ENCODE data around the gene MS4A8. TPM values are rescaled to one million over a fixed set of nuclear protein-coding genes. Genes with fewer than 3 reads are reported as not detected.

Gene MS4A8
- total and polyA plus RNA-seq, 2 of the 4 experiments (the other 2 are of a cell fraction) = not detected

GRCh38 chr11:60756307-60757032 is 57.1 kb downstream of the MS4A8 start, which contains the start of gene MS4A15:
MS4A15 (plus strand) TSS chr11:60756867; CDS start chr11:60763734, 6,867 bp downstream.
- no peak within 1 kb of the TSS for H3K18ac ChIP-seq (ENCODE audit: low read depth, low read length)
- no peak within 1 kb of the TSS for H3K27ac ChIP-seq (ENCODE audit: insufficient read depth, low read length)
- CTCF ChIA-PET = no interaction called here
- no peaks in the 10 kb centered on the region for H3K9me3 ChIP-seq (ENCODE audit: control insufficient read depth, insufficient read depth, low read length)
- H2BK5ac ChIP-seq (ENCODE audit: low read depth, low read length, poor library complexity, severe bottlenecking) = no peak within 1 kb of the TSS
- peaks cover 2% of the 10 kb centered on the region for H3K27me3 ChIP-seq (ENCODE audit: control insufficient read depth, insufficient read depth, low read length)
- no peak within 1 kb of the TSS for H4K8ac ChIP-seq (ENCODE audit: low read depth in 2 of 2, low read length in 2 of 2)
- H2BK120ac ChIP-seq (ENCODE audit: low read depth, low read length) = no peak within 1 kb of the TSS
- H4K91ac ChIP-seq (ENCODE audit: insufficient read depth, low read depth, low read length) = no peak within 1 kb of the TSS
- no peaks in the 10 kb centered on the region for H3K4me1 ChIP-seq (ENCODE audit: control insufficient read depth, insufficient read depth, low read length)
- no peak within 1 kb of the TSS for H3K23ac ChIP-seq (ENCODE audit: low read depth, low read length)
- ATAC-seq (ENCODE audit: low read depth) (no peak), DNase-seq (no peak)
- H2AFZ ChIP-seq (replicated peaks; ENCODE audit: low read length, poor library complexity) = no peak within 1 kb of the TSS
- no peak within 1 kb of the TSS for H3K14ac ChIP-seq (replicated peaks; ENCODE audit: low read depth, low read length)
- 44% methylated on average over 5 of the region's 14 CpGs; no CpG with 5 or more reads in 1 of the 2 experiments for WGBS, 2 experiments (ENCODE audit: extremely low coverage in 2 of 2, insufficient read length in 1 of 2)
- no peak within 1 kb of the TSS for H3K56ac ChIP-seq (ENCODE audit: extremely low read depth, insufficient read depth, low read length)
- 0 out of 2 replicates have a peak, but pooled peaks have one; percentile 6 for TF ChIP-seq CTCF (conservative IDR thresholded peaks at IDR 0.05; ENCODE audit: low read depth, low read length)
- TF ChIP-seq USF2 (IDR thresholded peaks at IDR 0.05; ENCODE audit: low read depth, low read length) = no peak
- TF ChIP-seq MXI1 (IDR thresholded peaks at IDR 0.05; ENCODE audit: borderline replicate concordance, low read depth, low read length) = no peak
- H3K79me1 ChIP-seq (ENCODE audit: low read depth in 1 of 2, low read length in 2 of 2) = no peaks in the 10 kb centered on the region
- H4K5ac ChIP-seq (ENCODE audit: low read depth, low read length) = no peak within 1 kb of the TSS
- H3K4ac ChIP-seq (ENCODE audit: low read depth, low read length) = no peak within 1 kb of the TSS
- no peak within 1 kb of the TSS for H3K4me3 ChIP-seq (ENCODE audit: insufficient read depth, low read depth, low read length)
- no peak within 1 kb of the TSS for H3K9ac ChIP-seq (ENCODE audit: low read depth, low read length)
- no peaks in the 10 kb centered on the region for H4K20me1 ChIP-seq (ENCODE audit: insufficient read depth, low read length)
- no peak within 1 kb of the TSS for H2AK9ac ChIP-seq (replicated peaks; ENCODE audit: low read depth, low read length, poor library complexity)
- dilution Hi-C loops (cut with HindIII; ENCODE audit: low sequenced_read_pairs, unreplicated experiment) (no loop called here), intact Hi-C loops (cut with micrococcal nuclease) (no loop called here), in situ Hi-C loops (cut with MboI; ENCODE audit: low sequenced_read_pairs) (no loop called here)
- no TSS peak for BruUV-seq (replicated peaks)
- H2BK15ac ChIP-seq (ENCODE audit: low read depth, low read length) = no peak within 1 kb of the TSS
- POLR2A ChIA-PET (ENCODE audit: unreplicated experiment) = no interaction called here
- no peak within 1 kb of the TSS for H2BK20ac ChIP-seq (ENCODE audit: low read depth, low read length)
- H2AK5ac ChIP-seq (ENCODE audit: low read depth, low read length) = no peak within 1 kb of the TSS
- no peaks in the 10 kb centered on the region for H3K9me1 ChIP-seq (ENCODE audit: insufficient read depth, low read length)
- H3K4me2 ChIP-seq (ENCODE audit: low read depth, low read length) = no peak within 1 kb of the TSS
- no peaks in the 10 kb centered on the region for H3K36me3 ChIP-seq (ENCODE audit: control insufficient read depth, insufficient read depth, low read length)

Data from IMR-90 (cell line).